ENCODE measurements around the gene TMEM138.

TMEM138 gene

GRCh38 chr11:61336171-61336935 lies 25.8 kb upstream of the TMEM138 start:
- H3K4me1 ChIP-seq: peaks cover 33% of the 10 kb centered on the region
- DNase-seq (ENCODE audit: low spot score in 2 of 2): peak; percentile 66 to 87
- in situ Hi-C loops (cut with MboI; ENCODE audit: low sequenced_read_pairs): loop anchor here (5.0 kb wide), 1 partner anchor 51 kb away; no protein-coding TSS in a partner anchor
- H3K36me3 ChIP-seq (replicated peaks): peaks cover 23% of the 10 kb centered on the region
- H3K9me3 ChIP-seq: no peaks in the 10 kb centered on the region
- H3K4me3 ChIP-seq: no peak overlapping the region
- no peaks in the 10 kb centered on the region for H3K27me3 ChIP-seq (ENCODE audit: low read depth)

GRCh38 chr11:61337706-61338470 lies 24.3 kb upstream of the TMEM138 start:
- in situ Hi-C loops (cut with MboI; ENCODE audit: low sequenced_read_pairs): loop anchor here (5.0 kb wide), 1 partner anchor 49 kb away; no protein-coding TSS in a partner anchor
- no peak overlapping the region for H3K4me3 ChIP-seq
- peaks cover 24% of the 10 kb centered on the region for H3K36me3 ChIP-seq (replicated peaks)
- H3K27me3 ChIP-seq (ENCODE audit: low read depth): no peaks in the 10 kb centered on the region
- no peak for DNase-seq (ENCODE audit: low spot score in 2 of 2)
- peaks cover 27% of the 10 kb centered on the region for H3K4me1 ChIP-seq
- no peaks in the 10 kb centered on the region for H3K9me3 ChIP-seq

- Histone ChIP-seq H3K4me3 (no peak overlapping the region), H3K4me1 (peaks cover 23% of the 10 kb centered on the region), H3K36me3 (replicated peaks) (peaks cover 30% of the 10 kb centered on the region), H3K9me3 (no peaks in the 10 kb centered on the region), H3K27me3 (ENCODE audit: low read depth) (no peaks in the 10 kb centered on the region)
- in situ Hi-C loops (cut with MboI; ENCODE audit: low sequenced_read_pairs): loop anchor here (5.0 kb wide), 1 partner anchor 48 kb away; no protein-coding TSS in a partner anchor
- no peak for DNase-seq (ENCODE audit: low spot score in 2 of 2)
These were observed 23.2 kb upstream of the TMEM138 start for GRCh38 chr11:61338783-61339489.

GRCh38 chr11:61339490-61339878 lies 22.7 kb upstream of the TMEM138 start:
- Histone ChIP-seq H3K4me3 (no peak overlapping the region), H3K36me3 (replicated peaks) (peaks cover 30% of the 10 kb centered on the region), H3K4me1 (peaks cover 17% of the 10 kb centered on the region), H3K27me3 (ENCODE audit: low read depth) (no peaks in the 10 kb centered on the region), H3K9me3 (no peaks in the 10 kb centered on the region)
- in situ Hi-C loops (cut with MboI; ENCODE audit: low sequenced_read_pairs): loop anchor here (5.0 kb wide), 1 partner anchor 48 kb away; no protein-coding TSS in a partner anchor
- no peak for DNase-seq (ENCODE audit: low spot score in 2 of 2)

- in situ Hi-C loops (cut with MboI; ENCODE audit: low sequenced_read_pairs): no loop called here
- no peak overlapping the region for H3K4me3 ChIP-seq
- H3K36me3 ChIP-seq (replicated peaks): peaks cover 35% of the 10 kb centered on the region
- DNase-seq (ENCODE audit: low spot score in 2 of 2): no peak
- H3K4me1 ChIP-seq: peaks cover 5% of the 10 kb centered on the region
- H3K9me3 ChIP-seq: no peaks in the 10 kb centered on the region
- H3K27me3 ChIP-seq (ENCODE audit: low read depth): no peaks in the 10 kb centered on the region
These were observed 21.2 kb upstream of the TMEM138 start for GRCh38 chr11:61340979-61341378.

- H3K27me3 ChIP-seq (ENCODE audit: low read depth): no peaks in the 10 kb centered on the region
- no peak for DNase-seq (ENCODE audit: low spot score in 2 of 2)
- H3K36me3 ChIP-seq (replicated peaks): peaks cover 35% of the 10 kb centered on the region
- in situ Hi-C loops (cut with MboI; ENCODE audit: low sequenced_read_pairs): no loop called here
- H3K4me1 ChIP-seq: no peaks in the 10 kb centered on the region; the same call in 1 of the 2 replicates
- no peak overlapping the region for H3K4me3 ChIP-seq
- H3K9me3 ChIP-seq: no peaks in the 10 kb centered on the region
These were observed 20.5 kb upstream of the TMEM138 start for GRCh38 chr11:61341706-61342105.

- no peak for DNase-seq (ENCODE audit: low spot score in 2 of 2)
- H3K9me3 ChIP-seq: no peaks in the 10 kb centered on the region
- peaks cover 37% of the 10 kb centered on the region for H3K36me3 ChIP-seq (replicated peaks)
- no peaks in the 10 kb centered on the region for H3K27me3 ChIP-seq (ENCODE audit: low read depth)
- H3K4me3 ChIP-seq: no peak overlapping the region
- H3K4me1 ChIP-seq: no peaks in the 10 kb centered on the region
- in situ Hi-C loops (cut with MboI; ENCODE audit: low sequenced_read_pairs): no loop called here
These were observed 19.9 kb upstream of the TMEM138 start for GRCh38 chr11:61342207-61342803.

- Histone ChIP-seq H3K36me3 (replicated peaks) (peaks cover 38% of the 10 kb centered on the region), H3K4me1 (no peaks in the 10 kb centered on the region), H3K27me3 (ENCODE audit: low read depth) (no peaks in the 10 kb centered on the region), H3K4me3 (no peak overlapping the region), H3K9me3 (no peaks in the 10 kb centered on the region)
- no peak for DNase-seq (ENCODE audit: low spot score in 2 of 2)
- in situ Hi-C loops (cut with MboI; ENCODE audit: low sequenced_read_pairs): no loop called here
These were observed 18.1 kb upstream of the TMEM138 start for GRCh38 chr11:61343792-61344745.

GRCh38 chr11:61345170-61345610 lies 17.0 kb upstream of the TMEM138 start:
- in situ Hi-C loops (cut with MboI; ENCODE audit: low sequenced_read_pairs): no loop called here
- no peaks in the 10 kb centered on the region for H3K9me3 ChIP-seq
- peaks cover 37% of the 10 kb centered on the region for H3K36me3 ChIP-seq (replicated peaks)
- no peak for DNase-seq (ENCODE audit: low spot score in 2 of 2)
- no peak overlapping the region for H3K4me3 ChIP-seq
- H3K27me3 ChIP-seq (ENCODE audit: low read depth): no peaks in the 10 kb centered on the region
- H3K4me1 ChIP-seq: no peaks in the 10 kb centered on the region

GRCh38 chr11:61345954-61346843 lies 16.0 kb upstream of the TMEM138 start:
- peaks cover 40% of the 10 kb centered on the region for H3K36me3 ChIP-seq (replicated peaks)
- H3K9me3 ChIP-seq: no peaks in the 10 kb centered on the region
- in situ Hi-C loops (cut with MboI; ENCODE audit: low sequenced_read_pairs): no loop called here
- DNase-seq (ENCODE audit: low spot score in 2 of 2): no peak
- no peaks in the 10 kb centered on the region for H3K27me3 ChIP-seq (ENCODE audit: low read depth)
- no peak overlapping the region for H3K4me3 ChIP-seq
- no peaks in the 10 kb centered on the region for H3K4me1 ChIP-seq

- Histone ChIP-seq H3K27me3 (ENCODE audit: low read depth) (no peaks in the 10 kb centered on the region), H3K9me3 (no peaks in the 10 kb centered on the region), H3K36me3 (replicated peaks) (peaks cover 45% of the 10 kb centered on the region), H3K4me1 (no peaks in the 10 kb centered on the region), H3K4me3 (no peak overlapping the region)
- in situ Hi-C loops (cut with MboI; ENCODE audit: low sequenced_read_pairs): no loop called here
- no peak for DNase-seq (ENCODE audit: low spot score in 2 of 2)
These were observed 14.2 kb upstream of the TMEM138 start for GRCh38 chr11:61347916-61348461.
